Esophagus squamous epithelium (tissue), 5 donors: ENCODE results near the gene TJAP1. TPM values are rescaled to one million over a fixed set of nuclear protein-coding genes. Genes with fewer than 3 reads are reported as not detected.

Experiments used
- DNase-seq: peaks from one replicate; lab custom pipeline; 2025; lab: John Stamatoyannopoulos, UW
- H3K27ac ChIP-seq, 4 donors: fragments of 200-600 bp; sonication (generic); one replicate each; pipeline ENCODE4 v1.5.1; 2016 to 2019; ENCODE audit warnings: mild to moderate bottlenecking in 1 of 4
- H3K27me3 ChIP-seq, 4 donors: fragments of 200-600 bp; sonication (generic); 1 replicate in 3 of 4; 2 replicates in 1 of 4; pipeline versions ENCODE4 v1.5.1 to v1.6.0; 2017 to 2021; ENCODE audit warnings: antibody characterized with exemption in 1 of 4
- H3K36me3 ChIP-seq, 3 donors: fragments of 200-600 bp; sonication (generic); one replicate each; pipeline ENCODE4 v1.5.1; 2016 to 2019
- H3K4me1 ChIP-seq, 3 donors: fragments of 200-600 bp; sonication (generic); one replicate each; pipeline ENCODE4 v1.5.1; 2017 to 2019
- H3K4me3 ChIP-seq, 4 donors: fragments of 200-600 bp; sonication (generic); 1 replicate in 3 of 4; 2 replicates in 1 of 4; pipeline ENCODE4 v1.5.1; 2016 to 2019; ENCODE audit warnings: mild to moderate bottlenecking in 2 of 4, moderate library complexity in 1 of 4
- H3K9me3 ChIP-seq, 3 donors: fragments of 200-600 bp; sonication (generic); one replicate each; pipeline ENCODE4 v1.5.1; 2016 to 2019
- POLR2A ChIP-seq, 4 donors: fragments of 450-650 bp; IDR thresholded peaks; one replicate each; pipeline ENCODE4 v1.6.1; 2017; ENCODE audit warnings: antibody characterized with exemption in 4 of 4, mild to moderate bottlenecking in 4 of 4, moderate library complexity in 3 of 4
- WGBS, 2 donors: methylation state at CpG; one replicate each; pipeline ENCODE4 v1.1.5; 2018; 5-methylcytosine and 5-hydroxymethylcytosine counted together
- intact Hi-C: fragments of 100-400 bp; cut with DNase I; formaldehyde crosslinking; loops from one replicate; pipeline ENCODE4 v1.15.0; 2022
- total RNA-seq, 4 donors: library from RNA; depleted of rRNA; stranded (reverse); fragments of >200 nt; gene quantifications; one replicate each; pipeline ENCODE4 v1.1.0, GENCODE V29; 2016
- TF ChIP-seq, protein P1 (sequence below), 6 experiments: fragments of 450-650 bp in 4 of 6; fragments of 200-600 bp in 2 of 6; sonication (generic) in 2 of 6; IDR thresholded peaks; one replicate each; pipeline ENCODE4 v1.5.1; 2016 to 2019; ENCODE audit warnings: antibody characterized with exemption in 6 of 6, mild to moderate bottlenecking in 4 of 6, moderate library complexity in 4 of 6
- donor health status: DM: yes; HTN: yes; CAD: no.

TJAP1 gene
- total RNA-seq, 4 donors from 2014 or later = 9.5 to 20.2 (median 10.9) TPM

DNA sequence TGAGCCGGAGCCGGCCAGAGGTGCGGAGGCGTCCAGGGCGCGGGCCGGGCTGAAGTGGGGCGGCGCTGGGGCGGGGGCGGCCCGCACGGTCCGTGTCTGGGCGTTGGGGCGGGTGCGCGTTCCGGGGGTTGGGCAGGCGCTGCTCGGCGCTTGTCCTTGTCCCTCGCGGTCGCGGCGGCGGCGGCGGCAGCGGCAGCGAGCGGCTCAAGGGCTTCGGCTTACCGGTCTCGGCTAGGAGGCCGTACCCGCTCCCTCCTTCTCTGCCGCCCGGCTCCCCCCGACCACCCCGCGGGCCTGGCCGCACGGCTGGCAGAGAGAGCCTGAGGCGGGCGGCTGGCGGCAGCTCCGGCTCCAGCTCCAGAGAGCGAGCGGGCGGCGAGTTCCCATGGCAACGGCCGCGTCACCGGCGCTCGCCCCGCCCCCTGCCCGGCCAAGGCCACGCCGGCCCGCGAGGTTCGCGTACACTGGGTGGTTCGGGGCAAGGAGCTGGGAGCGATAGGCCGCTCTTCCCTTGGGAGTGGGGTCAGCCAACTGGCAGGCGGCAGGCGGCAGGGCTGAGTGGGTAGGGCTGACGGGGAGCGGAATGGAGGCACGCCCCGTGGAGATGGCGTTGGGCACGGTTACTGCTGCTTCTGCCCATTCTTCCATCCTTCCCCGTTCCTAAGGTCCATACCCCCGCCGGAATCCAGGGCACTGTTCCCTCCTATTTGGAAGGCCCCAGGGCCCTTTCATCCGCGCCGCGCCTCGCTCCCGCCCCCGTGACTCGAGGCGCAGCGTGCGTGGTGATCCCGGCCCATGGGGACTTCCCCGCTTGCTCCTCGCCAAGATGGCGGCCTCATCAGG, 32.8 kb downstream of the TJAP1 start, which contains the start of gene LRRC73:
Gene LRRC73, minus strand, starts transcription at position 363 of the 843 bp plus-strand sequence. CDS start 561 bp downstream, outside the sequence.
- Histone ChIP-seq H3K27me3 (peaks cover 0 to 29% (median 3%) of the 10 kb centered on the region in 4 donors), H3K9me3 (no peaks in the 10 kb centered on the region), H3K4me1 (peaks cover 10 to 60% (median 28%) of the 10 kb centered on the region in 3 donors), H3K4me3 (peak within 1 kb of the TSS; percentile 52 to 91 (median 77)), H3K36me3 (peaks cover 26 to 55% (median 34%) of the 10 kb centered on the region in 3 donors), H3K27ac (peak within 1 kb of the TSS; percentile 57 to 82 (median 64))
- DNase-seq = peak; percentile 24
- TF ChIP-seq, protein P1, sequence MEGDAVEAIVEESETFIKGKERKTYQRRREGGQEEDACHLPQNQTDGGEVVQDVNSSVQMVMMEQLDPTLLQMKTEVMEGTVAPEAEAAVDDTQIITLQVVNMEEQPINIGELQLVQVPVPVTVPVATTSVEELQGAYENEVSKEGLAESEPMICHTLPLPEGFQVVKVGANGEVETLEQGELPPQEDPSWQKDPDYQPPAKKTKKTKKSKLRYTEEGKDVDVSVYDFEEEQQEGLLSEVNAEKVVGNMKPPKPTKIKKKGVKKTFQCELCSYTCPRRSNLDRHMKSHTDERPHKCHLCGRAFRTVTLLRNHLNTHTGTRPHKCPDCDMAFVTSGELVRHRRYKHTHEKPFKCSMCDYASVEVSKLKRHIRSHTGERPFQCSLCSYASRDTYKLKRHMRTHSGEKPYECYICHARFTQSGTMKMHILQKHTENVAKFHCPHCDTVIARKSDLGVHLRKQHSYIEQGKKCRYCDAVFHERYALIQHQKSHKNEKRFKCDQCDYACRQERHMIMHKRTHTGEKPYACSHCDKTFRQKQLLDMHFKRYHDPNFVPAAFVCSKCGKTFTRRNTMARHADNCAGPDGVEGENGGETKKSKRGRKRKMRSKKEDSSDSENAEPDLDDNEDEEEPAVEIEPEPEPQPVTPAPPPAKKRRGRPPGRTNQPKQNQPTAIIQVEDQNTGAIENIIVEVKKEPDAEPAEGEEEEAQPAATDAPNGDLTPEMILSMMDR (IDR thresholded peaks at IDR 0.05) = no peak
- TF ChIP-seq POLR2A (IDR thresholded peaks at IDR 0.05) = peak in 2 of 4 donors; percentile 15 to 21
- intact Hi-C loops = loop anchor here (10.0 kb wide), 1 partner anchor 245 kb away; no protein-coding TSS in a partner anchor
- WGBS, 2 donors = 0 to 30% methylated on average over 2 to 4 of the region's 96 CpGs

DNA sequence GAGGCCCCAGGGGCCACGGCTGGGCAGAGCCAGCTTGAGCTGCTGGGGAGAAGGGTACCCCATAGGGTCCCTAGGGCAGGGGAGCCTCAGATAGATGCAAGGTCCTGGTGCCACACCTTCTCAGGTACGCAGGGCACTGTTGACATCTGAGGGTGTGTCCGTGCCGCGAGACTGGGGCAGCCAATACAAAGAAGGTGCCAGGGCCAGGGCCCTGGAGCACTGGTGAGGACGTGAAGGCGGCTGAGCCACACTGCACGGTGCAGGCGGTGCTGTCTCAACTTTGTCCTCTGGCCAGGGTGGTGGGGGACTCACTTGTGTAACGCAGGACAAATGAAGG, 33.4 kb downstream of the TJAP1 start:
- no peak for TF ChIP-seq POLR2A (IDR thresholded peaks at IDR 0.05)
- TF ChIP-seq, protein P1 (IDR thresholded peaks at IDR 0.05) = no peak
- no peak for DNase-seq
- peaks cover 22 to 55% (median 37%) of the 10 kb centered on the region in 3 donors for H3K36me3 ChIP-seq
- 43 to 54% methylated on average over 5 to 10 of the region's 10 CpGs for WGBS, 2 donors
- peak overlapping the region; percentile 52 to 91 (median 77) for H3K4me3 ChIP-seq
- H3K27me3 ChIP-seq = peaks cover 0 to 29% (median 3%) of the 10 kb centered on the region in 4 donors
- H3K27ac ChIP-seq = peak overlapping the region; percentile 57 to 82 (median 64)
- no peaks in the 10 kb centered on the region for H3K9me3 ChIP-seq
- intact Hi-C loops = no loop called here
- H3K4me1 ChIP-seq = peaks cover 16 to 65% (median 33%) of the 10 kb centered on the region in 3 donors

- no peak for DNase-seq
- 77 to 84% methylated on average over 4 to 7 of the region's 11 CpGs for WGBS, 2 donors
- no peak overlapping the region for H3K27ac ChIP-seq
- intact Hi-C loops = no loop called here
- no peaks in the 10 kb centered on the region for H3K9me3 ChIP-seq
- TF ChIP-seq POLR2A (IDR thresholded peaks at IDR 0.05) = no peak
- TF ChIP-seq, protein P1 (IDR thresholded peaks at IDR 0.05) = no peak
- H3K27me3 ChIP-seq = peaks cover 0 to 29% (median 3%) of the 10 kb centered on the region in 4 donors
- H3K36me3 ChIP-seq = peaks cover 22 to 50% (median 37%) of the 10 kb centered on the region in 3 donors
- no peak overlapping the region for H3K4me3 ChIP-seq
- peaks cover 21 to 67% (median 36%) of the 10 kb centered on the region in 3 donors for H3K4me1 ChIP-seq
These were observed 34.5 kb downstream of the TJAP1 start for GRCh38 chr6:43511824-43512415.

DNA sequence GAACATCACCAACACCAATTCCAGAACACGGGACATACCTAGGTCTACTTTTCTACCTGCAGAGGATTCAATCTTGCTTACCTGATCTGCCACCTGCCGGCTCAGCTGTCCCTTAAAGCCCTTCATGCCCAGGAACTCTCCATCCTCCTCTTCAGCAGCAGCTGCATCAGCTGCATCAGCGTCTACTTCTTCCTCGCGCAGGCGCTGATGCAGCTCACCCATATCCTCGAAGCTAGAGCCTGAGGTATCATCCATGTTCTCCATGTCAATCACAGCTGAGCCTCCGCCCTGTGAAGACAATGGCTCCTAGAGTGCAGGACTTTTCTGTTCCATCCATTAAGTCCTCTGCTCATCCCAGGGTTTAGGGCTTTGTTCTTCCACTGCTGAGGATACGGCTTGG, 38.4 kb downstream of the TJAP1 start:
- WGBS, 2 donors = 59 to 66% methylated on average over 9 of the region's 9 CpGs
- Histone ChIP-seq H3K27me3 (no peaks in the 10 kb centered on the region), H3K4me3 (peak overlapping the region; percentile 75 to 94 (median 87)), H3K36me3 (peaks cover 38 to 71% (median 47%) of the 10 kb centered on the region in 3 donors), H3K27ac (peak overlapping the region; percentile 90 to 96 (median 92)), H3K9me3 (no peaks in the 10 kb centered on the region), H3K4me1 (peaks cover 22 to 55% (median 34%) of the 10 kb centered on the region in 3 donors)
- intact Hi-C loops = no loop called here
- TF ChIP-seq, protein P1 (IDR thresholded peaks at IDR 0.05) = no peak
- TF ChIP-seq POLR2A (IDR thresholded peaks at IDR 0.05) = no peak
- no peak for DNase-seq
